Prostate gland (tissue), 2 donors: Measurements from ENCODE around the gene MRM3.

Source experiments
- CTCF ChIP-seq, 4 experiments: fragments of 200-600 bp in 2 of 4; fragments of 450-650 bp in 2 of 4; sonication (generic) in 2 of 4; IDR thresholded peaks; 1 replicate in 3 of 4; 2 replicates in 1 of 4; pipeline ENCODE4 v1.5.1; 2016 to 2019; ENCODE audit warnings: antibody characterized with exemption in 4 of 4, mild to moderate bottlenecking in 2 of 4, moderate library complexity in 2 of 4
- POLR2A ChIP-seq: fragments of 450-650 bp; IDR thresholded peaks from one replicate; pipeline ENCODE4 v1.6.1; 2016; ENCODE audit warnings: antibody characterized with exemption, mild to moderate bottlenecking
- POLR2AphosphoS5 ChIP-seq: sonication (generic); formaldehyde crosslinking; IDR thresholded peaks from one replicate; pipeline ENCODE4 v1.6.1; 2017; ENCODE audit warnings: antibody characterized with exemption

DNA sequence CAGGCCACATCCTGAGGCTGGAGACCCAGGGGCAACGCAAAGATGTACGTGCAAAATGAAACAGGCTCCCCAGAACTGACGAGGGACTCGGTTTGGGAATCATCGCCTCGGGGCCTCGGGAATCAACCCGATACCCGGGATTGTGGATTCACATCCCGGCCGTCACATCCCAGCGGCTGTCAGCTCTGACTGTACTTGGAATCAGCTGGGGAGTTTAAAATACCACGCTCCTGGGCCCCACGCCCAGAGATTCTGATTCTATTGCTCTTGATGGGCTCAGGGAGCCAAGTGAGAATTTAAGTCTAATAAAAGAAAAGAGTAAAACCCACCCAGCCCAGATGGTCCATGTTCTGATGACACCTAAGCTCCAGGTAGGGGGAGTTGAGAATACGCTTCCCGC is 42.2 kb downstream of the MRM3 start:
- TF ChIP-seq CTCF (IDR thresholded peaks at IDR 0.05) (no peak), POLR2A (no peak), POLR2AphosphoS5 (no peak)
